GM10266 (cell line): Measurements from ENCODE around the gene MYO18B.

ENCODE experiments used
- DNase-seq: peaks from one replicate; pipeline ENCODE4 v3.0.0; 2012; ENCODE audit errors: extremely low spot score
- CTCF ChIP-seq: IDR thresholded peaks from 2 replicates; pipeline ENCODE4 v1.5.1; 2012; ENCODE audit warnings: mild to moderate bottlenecking, low read depth; ENCODE audit not compliant: control insufficient read depth, insufficient read depth; ENCODE audit errors: missing control alignments

MYO18B gene

GRCh38 chr22:25878933-25879332, 136.9 kb downstream of the MYO18B start:
- TF ChIP-seq CTCF = no peak

GRCh38 chr22:25880524-25880923, 138.5 kb downstream of the MYO18B start:
- peak; percentile 31 for TF ChIP-seq CTCF
- DNase-seq = no peak

More at GRCh38 chr22:25878933-25879332, 136.9 kb downstream of the MYO18B start:
- no peak for DNase-seq

GRCh38 chr22:25881210-25881755, 139.3 kb downstream of the MYO18B start:
- DNase-seq = no peak
- TF ChIP-seq CTCF = no peak

- DNase-seq = no peak
Measured at GRCh38 chr22:25882360-25882759, 140.4 kb downstream of the MYO18B start.

GRCh38 chr22:25883482-25884033, 141.6 kb downstream of the MYO18B start:
- TF ChIP-seq CTCF = no peak
- no peak for DNase-seq

More at GRCh38 chr22:25882360-25882759, 140.4 kb downstream of the MYO18B start:
- no peak for TF ChIP-seq CTCF

- no peak for DNase-seq
Measured at GRCh38 chr22:25884121-25884520, 142.1 kb downstream of the MYO18B start.

More at GRCh38 chr22:25884121-25884520, 142.1 kb downstream of the MYO18B start:
- TF ChIP-seq CTCF = no peak
